ENCODE measurements around the gene UGCG.

The UGCG gene

GRCh38 chr9:111914749-111915424 is 18.3 kb downstream of the UGCG start:
- no peak overlapping the region for H3K4me3 ChIP-seq (ENCODE audit: low read depth, low read length)
- no peak for TF ChIP-seq CTCF (IDR thresholded peaks at IDR 0.05; ENCODE audit: low read depth, low read length)

- no peak for TF ChIP-seq CTCF (IDR thresholded peaks at IDR 0.05; ENCODE audit: low read depth, low read length)
- H3K4me3 ChIP-seq (ENCODE audit: low read depth, low read length): no peak overlapping the region
These were observed 18.8 kb downstream of the UGCG start for GRCh38 chr9:111915425-111915758.

- H3K4me3 ChIP-seq (ENCODE audit: low read depth, low read length): no peak overlapping the region
- TF ChIP-seq CTCF (IDR thresholded peaks at IDR 0.05; ENCODE audit: low read depth, low read length): no peak
These were observed 19.6 kb downstream of the UGCG start for GRCh38 chr9:111916234-111916645.

- no peak for TF ChIP-seq CTCF (IDR thresholded peaks at IDR 0.05; ENCODE audit: low read depth, low read length)
- no peak overlapping the region for H3K4me3 ChIP-seq (ENCODE audit: low read depth, low read length)
These were observed 20.6 kb downstream of the UGCG start for GRCh38 chr9:111917201-111917600.

GRCh38 chr9:111917980-111918379 is 21.4 kb downstream of the UGCG start:
- TF ChIP-seq CTCF (IDR thresholded peaks at IDR 0.05; ENCODE audit: low read depth, low read length): no peak
- H3K4me3 ChIP-seq (ENCODE audit: low read depth, low read length): no peak overlapping the region

GRCh38 chr9:111919875-111920274 is 23.3 kb downstream of the UGCG start:
- TF ChIP-seq CTCF (IDR thresholded peaks at IDR 0.05; ENCODE audit: low read depth, low read length): no peak
- H3K4me3 ChIP-seq (ENCODE audit: low read depth, low read length): no peak overlapping the region

- no peak overlapping the region for H3K4me3 ChIP-seq (ENCODE audit: low read depth, low read length)
- no peak for TF ChIP-seq CTCF (IDR thresholded peaks at IDR 0.05; ENCODE audit: low read depth, low read length)
These were observed 23.9 kb downstream of the UGCG start for GRCh38 chr9:111920531-111920930.

Measured in WI38 (cell line).